COLO668 (cell line): Measurements from ENCODE around the gene CETN2.
"Not testable (repeated sequence)": the region's sequence is repeated elsewhere in the genome, so short reads cannot be mapped to it uniquely, and the experiment has no call there.

Experiments
- DNase-seq: peaks from one replicate; lab custom pipeline; 2025; ENCODE audit not compliant: unreplicated experiment; lab: John Stamatoyannopoulos, UW

CETN2 gene

DNA sequence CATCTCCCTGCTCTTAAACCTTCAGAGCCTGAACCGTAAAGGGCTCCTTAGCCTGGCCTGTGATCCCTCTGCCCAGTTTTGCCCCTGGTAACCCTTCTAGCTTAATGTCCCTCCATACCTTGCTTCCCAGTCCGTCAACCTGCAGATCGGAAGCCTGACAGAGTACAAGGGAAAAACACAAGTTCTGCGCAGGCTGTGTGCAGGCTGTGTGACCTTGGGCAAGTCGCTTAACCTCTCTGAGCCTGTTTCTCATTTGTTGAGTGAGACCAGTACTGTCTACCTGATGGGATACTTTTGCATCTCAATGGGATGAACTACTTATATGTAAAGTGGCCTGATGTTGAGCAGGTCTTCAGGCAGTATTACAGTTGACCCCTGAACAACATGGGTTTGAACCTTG lies 2.0 kb upstream of the CETN2 start:
- no peak for DNase-seq

DNA sequence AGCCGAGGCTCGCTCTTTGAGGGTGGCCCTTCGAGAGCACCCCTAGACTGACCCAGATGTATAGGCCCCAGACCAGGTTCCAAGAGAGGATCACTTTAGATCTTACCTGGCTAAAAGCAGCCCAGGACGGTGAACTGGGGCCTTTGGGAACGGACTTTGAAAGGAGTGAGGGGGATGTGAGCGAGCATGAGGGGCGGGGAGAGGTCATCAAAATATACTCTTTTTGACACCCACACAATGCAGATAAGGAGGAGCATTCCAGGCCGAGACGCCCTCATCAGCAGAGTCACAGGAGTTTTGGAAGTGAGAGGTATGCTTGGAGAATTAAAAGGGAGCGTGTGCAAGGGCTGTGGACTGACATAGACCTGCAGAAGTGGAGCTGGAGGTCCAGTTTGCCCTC lies 834 bp upstream of the CETN2 start:
- no peak for DNase-seq

DNA sequence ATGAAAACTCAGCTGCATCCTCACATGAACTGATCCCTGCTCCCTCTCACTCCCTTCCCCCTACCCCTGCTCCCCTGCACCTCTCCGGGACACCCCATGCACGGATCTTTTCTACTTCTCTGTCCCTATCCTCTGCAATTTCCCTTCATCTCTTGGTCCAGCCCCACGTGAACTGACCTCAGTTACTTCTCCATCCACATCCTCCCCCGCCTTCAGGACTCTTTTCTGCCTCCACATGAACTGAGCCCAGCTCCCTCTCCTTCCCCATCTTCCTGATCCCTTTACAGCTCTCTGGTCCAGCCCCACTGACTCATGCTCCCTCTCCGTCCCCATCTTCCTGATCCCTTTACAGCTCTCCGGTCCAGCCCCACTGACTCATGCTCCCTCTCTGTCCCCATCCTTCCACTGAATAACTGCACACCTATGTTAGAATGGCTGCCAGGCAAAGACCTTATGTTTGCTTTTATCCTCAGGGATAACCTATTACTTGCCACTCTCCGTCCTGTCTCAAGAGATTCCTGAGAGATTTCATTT lies 5.6 kb downstream of the CETN2 start:
- no peak for DNase-seq

DNA sequence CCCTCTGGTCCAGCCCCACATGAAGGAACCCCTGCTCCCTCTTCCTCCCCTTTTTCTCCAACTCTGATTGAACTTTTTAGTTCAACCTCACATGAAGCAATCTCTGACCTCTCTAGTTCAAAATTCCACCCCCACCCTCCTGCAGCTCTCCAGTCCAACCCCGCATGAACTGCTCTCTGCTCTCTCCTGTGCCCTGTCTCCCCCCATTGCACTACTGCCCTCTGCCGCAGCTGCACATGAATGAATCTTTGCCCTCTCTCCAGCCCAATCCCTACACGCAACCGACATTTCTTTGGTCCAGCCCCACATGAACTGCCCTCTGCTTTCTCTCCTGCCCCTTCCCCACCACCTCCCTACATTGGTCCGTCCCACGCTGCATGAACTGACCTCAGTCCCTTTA lies 6.9 kb downstream of the CETN2 start:
- no peak for DNase-seq

DNA sequence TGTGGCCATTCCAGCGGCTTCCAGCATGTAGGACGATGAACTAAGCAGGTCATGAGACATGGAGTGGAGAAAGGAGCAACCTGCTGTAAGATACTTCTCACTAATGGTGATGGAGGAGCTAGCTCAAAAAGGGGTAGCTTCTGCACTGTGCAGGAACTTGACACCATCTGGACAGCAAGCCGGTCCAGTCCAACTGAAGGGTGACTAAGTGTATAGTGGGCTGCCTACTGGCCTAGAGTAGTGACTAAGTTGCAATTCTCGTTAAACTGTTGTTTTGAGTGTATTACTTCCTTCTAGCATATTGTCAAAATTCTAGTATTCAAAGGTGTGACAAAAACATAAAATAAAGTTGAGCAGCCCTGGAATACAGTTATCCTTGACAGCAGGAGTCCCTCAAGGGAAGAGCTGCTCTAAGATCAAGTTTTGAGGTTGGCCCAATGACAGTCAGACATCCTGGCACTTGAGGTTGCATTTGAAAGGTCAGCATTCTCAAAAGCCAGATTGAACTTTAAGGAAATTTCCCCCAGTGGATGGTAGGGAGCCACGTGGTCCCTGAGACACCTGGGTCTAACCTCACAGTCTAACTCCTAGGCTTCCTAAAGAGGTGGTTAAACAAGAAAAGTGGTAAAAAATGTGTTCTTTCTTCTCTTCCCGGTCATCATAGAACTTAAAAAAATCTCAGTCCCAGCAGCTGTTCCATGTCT lies 8.0 kb downstream of the CETN2 start:
- no peak for DNase-seq

DNA sequence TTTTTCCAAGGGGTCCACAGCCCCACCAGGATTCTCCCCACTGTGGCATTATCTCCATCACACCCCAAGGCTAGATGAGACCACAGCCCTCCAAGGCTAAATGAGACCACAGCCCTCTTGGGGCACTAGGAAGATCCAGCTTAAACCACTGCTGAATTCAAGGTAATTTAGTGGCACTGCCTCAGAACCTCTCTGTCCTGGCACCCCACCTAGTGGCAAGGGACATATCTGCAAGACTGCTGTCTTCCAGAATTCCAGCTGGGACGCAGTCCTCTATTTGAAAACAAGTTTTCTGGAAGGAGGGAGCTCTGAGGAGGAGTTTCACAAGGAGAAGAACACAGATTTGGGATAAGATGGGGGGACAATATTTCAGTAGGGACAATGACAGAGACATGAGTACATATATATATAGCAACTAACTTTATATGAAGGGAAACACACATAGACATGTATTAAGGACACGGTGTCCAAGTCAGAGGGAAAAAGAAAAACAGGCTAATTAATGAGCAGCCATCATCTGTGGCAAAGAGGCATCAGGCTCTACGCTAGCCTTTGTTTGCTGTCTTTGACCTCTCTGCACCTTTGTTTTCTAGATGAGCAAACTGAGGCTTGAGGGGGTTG lies 9.3 kb downstream of the CETN2 start:
- peak; percentile 50 for DNase-seq

DNA sequence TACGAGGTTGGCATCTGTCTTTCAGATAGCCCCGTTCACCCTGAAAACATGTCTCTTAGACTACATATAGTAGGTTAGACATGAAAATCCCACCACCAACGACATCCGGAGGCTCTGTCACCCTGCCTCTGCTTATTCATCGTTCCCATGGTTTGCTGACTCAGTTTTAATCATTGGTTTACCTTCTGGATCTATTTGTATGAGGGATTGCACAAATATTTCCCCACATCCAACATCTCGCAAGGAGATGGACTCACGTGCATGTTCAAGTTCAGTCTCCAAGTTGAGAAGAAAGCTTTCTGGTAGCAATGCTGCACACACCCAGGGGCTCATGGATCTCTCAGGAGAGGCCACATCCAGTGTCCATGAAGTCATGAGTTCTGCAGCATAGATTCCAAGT lies 10.8 kb downstream of the CETN2 start:
- DNase-seq: no peak

DNA sequence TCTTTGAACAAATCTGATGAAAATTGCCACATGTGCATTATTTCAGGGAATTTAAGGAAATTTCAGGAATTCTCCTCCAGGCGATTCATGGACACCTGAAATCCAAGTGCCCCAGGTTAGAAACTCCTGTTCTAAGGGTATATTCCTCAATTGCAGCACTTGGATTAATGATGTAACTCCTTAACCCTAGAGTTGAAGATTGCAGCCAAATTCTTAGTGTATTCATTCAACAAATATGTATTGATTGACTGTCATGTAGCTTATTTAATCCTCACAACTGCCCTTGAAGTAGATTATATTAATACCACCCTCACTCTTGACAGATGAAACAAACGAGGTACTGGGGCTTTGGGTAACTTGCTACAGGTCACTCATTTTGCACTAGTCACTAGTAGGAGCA lies 11.3 kb downstream of the CETN2 start:
- DNase-seq: no peak

DNA sequence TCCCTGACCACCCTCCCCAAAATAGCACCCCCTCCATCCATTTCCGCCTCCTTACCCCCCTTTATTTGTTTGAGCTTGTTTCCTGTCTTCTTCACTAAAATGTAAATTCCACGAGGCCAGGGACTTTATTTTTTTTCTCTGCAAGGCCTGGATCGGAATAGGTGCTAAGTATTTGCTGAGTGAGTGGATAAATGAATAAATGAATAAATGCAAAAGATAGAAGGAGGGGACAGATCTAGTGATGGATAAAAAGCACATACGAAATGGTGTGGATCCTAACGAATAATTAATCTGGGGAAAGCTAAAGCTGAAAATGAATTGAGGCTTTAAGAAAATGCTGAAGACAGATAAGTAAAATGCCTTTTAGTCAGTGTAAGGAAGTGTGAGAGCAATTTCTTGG lies 12.2 kb downstream of the CETN2 start:
- no peak for DNase-seq

DNA sequence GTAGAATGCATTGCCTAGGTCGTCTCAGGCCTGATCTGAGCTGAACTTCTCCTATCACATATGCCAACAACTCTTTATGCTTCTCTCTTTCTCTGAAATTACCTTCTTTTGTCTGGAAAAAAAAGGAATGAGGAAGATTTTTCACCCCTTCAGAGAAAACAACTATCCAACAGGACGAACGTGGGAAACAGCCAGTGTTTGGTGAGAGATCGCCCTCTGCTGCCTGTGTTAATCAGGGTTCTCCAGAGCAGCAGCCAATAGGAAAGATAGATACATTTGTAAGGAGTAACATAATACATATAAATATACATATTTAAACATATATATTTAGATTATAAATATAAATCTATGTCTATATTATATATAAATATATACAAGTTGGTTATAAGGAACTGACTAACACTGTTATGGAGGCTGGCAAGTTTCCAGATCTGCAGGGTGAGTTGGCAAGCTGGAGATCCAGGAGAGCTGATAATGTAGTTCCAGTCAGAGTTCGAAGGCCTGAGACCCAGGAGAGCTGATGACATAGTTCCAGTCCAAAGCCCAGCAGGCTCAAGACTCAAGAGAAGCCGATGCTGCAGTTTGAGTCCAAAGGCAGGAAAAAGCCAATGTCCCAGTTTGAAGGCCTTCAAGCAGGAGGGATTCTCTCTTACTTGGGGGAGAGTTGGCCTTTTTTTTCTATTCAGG lies 13.3 kb downstream of the CETN2 start:
- peak; percentile 14 for DNase-seq

DNA sequence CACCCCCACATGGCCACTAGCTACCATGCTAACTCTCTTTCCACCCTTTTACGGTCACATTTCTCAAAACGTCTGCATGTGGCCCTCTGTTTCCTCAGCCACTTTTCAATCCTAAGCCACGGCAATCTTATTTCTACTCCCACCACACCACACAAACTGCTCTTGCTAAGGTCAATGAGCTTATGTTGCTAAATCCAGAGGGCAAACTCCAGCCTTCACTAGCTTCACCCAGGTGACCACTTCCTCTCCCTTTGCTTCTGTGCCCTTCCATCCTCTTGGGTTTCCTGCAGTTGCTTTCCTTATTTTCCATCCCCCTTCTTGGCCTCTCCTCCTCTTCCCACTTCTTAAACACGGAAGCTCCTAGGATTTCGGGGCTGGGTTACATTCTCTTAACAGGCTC lies 16.5 kb downstream of the CETN2 start:
- no peak for DNase-seq

DNA sequence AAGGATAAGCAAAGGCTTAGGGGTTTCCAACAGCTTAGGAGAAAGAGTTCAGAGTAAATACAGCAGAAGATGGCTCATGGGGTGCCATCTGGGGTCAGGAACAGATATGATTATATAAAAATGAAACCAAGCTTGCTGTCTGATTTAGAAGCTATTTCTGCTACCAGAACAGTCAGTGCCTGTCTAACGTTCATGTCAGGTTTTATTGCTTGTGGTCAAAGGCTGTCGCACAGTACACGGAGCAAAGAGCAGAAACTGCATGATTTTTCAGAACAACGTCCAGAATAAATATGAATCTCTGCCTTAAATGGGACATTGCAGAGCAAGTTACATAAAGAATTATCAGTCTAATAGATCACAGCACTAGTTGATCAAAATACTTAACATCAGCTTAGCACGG lies 17.4 kb downstream of the CETN2 start:
- DNase-seq: no peak

DNA sequence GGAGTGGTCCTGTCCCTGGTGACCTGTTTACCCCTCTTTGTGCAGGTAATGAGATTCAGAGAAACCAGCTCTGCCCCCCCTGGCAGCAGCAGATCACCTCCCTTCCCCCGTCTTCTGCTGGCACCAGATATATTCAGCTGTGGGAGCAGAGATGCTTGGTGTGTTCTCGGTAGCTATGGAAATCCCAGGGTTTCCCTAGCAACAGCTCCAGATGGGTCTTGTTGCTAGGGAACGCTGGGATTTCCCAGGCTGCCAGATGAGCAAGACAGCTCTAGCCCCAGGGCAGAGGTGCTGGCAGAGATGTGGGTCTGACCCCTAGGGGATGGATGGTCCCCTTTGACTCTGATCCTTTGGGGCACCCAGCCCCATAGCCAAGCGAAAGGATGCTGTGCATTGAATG lies 20.2 kb downstream of the CETN2 start:
- DNase-seq: peak; percentile 19

DNA sequence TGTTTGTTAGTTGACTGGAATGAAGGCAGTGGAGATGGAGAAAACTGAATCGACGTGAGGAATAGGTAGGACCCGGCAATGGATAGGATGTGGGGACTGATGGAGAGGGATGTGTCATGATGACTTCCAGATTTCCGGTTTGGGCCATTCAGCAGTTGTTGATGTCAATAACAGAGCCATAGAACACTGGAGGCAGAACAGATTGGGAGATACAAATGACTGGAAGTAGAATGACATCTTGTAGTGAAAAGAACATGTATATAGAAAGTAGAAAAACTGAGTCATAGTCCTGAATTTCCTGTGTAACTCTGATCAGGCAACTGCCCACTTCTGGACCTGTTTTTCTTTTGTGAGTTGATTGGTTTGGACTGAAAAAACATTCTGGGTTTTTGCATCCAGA lies 24.5 kb downstream of the CETN2 start:
- DNase-seq: no peak

DNA sequence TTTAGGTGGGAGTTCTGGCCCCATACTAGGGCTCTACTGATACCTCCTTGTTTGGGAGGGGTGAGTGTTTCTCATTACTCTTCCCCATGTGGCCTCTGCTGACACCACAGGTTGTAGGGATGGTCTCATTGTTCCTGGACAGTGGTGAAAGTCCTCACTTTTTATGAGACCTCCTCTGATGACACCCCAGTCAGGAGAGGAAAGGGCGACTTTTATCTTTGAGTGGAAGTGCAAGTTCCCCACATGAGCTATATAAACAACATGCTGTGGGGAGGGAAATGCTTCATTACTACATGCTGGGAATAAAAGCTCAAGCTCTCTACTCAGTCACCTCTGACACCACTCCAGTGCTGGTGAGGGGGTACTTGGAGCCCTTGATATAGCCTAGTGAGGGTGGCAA lies 31.6 kb downstream of the CETN2 start:
- DNase-seq: no peak

DNA sequence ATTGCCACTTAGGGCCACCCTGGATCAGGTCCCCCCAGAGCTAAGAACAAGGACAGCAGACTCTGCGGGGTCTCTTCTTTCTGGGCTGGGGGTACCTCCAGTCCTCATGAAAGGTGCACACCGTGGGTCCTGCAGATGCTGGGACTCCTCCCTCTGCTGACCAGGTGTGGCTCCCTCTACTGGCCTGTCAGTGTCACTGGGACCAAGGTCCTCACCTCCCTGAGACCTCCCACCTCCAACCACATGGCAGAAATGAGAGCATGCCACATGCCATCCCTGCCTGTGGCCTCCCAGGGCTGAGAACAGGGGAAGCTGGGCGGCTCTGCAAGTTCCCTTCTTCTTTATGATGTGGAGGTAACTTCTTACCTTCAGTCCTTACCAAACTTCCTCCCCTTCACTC lies 43.5 kb downstream of the CETN2 start:
- DNase-seq: not testable (repeated sequence)
